Endothelial cell of umbilical vein (primary cell): ENCODE results near the gene CCSER1. TPM values are rescaled to one million over a fixed set of nuclear protein-coding genes. Genes with fewer than 3 reads are reported as not detected.

Experiments
- BruUV-seq: library from RNA; stranded (reverse); fragments of 400-500 nt; replicated peaks from 2 replicates; lab custom pipeline; 2021; lab: Mats Ljungman, UMichigan
- CTCF ChIA-PET: fragments of 300-600, 350-600 bp; sonication (Branson Sonifier 250); formaldehyde crosslinking; loops from one replicate; lab custom pipeline; 2021; ENCODE audit warnings: antibody characterized with exemption, inconsistent platforms; lab: Charles Lee
- POLR2A ChIA-PET: fragments of 300-600, 350-600 bp; sonication (Branson Sonifier 250); formaldehyde crosslinking; loops from one replicate; lab custom pipeline; 2021; ENCODE audit warnings: antibody characterized with exemption, inconsistent platforms; lab: Charles Lee
- DNase-seq: peaks from one replicate; pipeline ENCODE4 v3.0.0-alpha.2; 2011; ENCODE audit warnings: low read depth, low spot score
- FAIRE-seq: peaks from 2 replicates; lab custom pipeline; 2011; peaks lifted over from hg19 to GRCh38; lab: Jason Lieb, UNC
- H2AFZ ChIP-seq: 2 replicates; pipeline ENCODE4 v1.6.0; 2012; ENCODE audit warnings: low read depth, low read length, control low read depth, inconsistent platforms
- H3K27ac ChIP-seq: 2 replicates; pipeline ENCODE4 v1.5.1; 2011; ENCODE audit warnings: low read depth, mild to moderate bottlenecking, control low read depth, low read length, moderate library complexity; ENCODE audit not compliant: insufficient read depth
- H3K27me3 ChIP-seq, 2 experiments: 2 replicates each; pipeline versions ENCODE4 v1.6.0 to v1.6.1; 2011; ENCODE audit warnings: low read length in 2 of 2, mixed read lengths in 1 of 2; ENCODE audit not compliant: control insufficient read depth in 2 of 2, insufficient read depth in 2 of 2
- H3K36me3 ChIP-seq, 2 experiments: 2 replicates in 1 of 2; 3 replicates in 1 of 2; pipeline ENCODE4 v1.5.1; 2011; ENCODE audit warnings: low read length in 2 of 2, mild to moderate bottlenecking in 1 of 2, moderate library complexity in 1 of 2; ENCODE audit not compliant: control insufficient read depth in 2 of 2, insufficient read depth in 2 of 2; ENCODE audit errors: extremely low read depth in 1 of 2
- H3K4me1 ChIP-seq: 3 replicates; pipeline ENCODE4 v1.5.1; 2011; ENCODE audit warnings: mild to moderate bottlenecking, low read length; ENCODE audit not compliant: control insufficient read depth, insufficient read depth; ENCODE audit errors: extremely low read depth
- H3K4me2 ChIP-seq: 2 replicates; pipeline ENCODE4 v1.6.1; 2011; ENCODE audit warnings: low read length, control low read depth, mixed read lengths; ENCODE audit not compliant: insufficient read depth
- H3K4me3 ChIP-seq, 3 experiments: fragments of 200-600 bp in 1 of 3; sonication (generic), shearing (Covaris generic) in 1 of 3; replicated peaks in 1 of 3; 2 replicates each; pipeline ENCODE4 v1.5.1; 2011 to 2016; ENCODE audit warnings: control low read depth in 3 of 3, low read length in 3 of 3, mild to moderate bottlenecking in 2 of 3, inconsistent platforms in 1 of 3, low read depth in 1 of 3, moderate library complexity in 1 of 3; ENCODE audit not compliant: insufficient read depth in 1 of 3
- H3K79me2 ChIP-seq: 2 replicates; pipeline ENCODE4 v1.6.0; 2012; ENCODE audit warnings: low read length, inconsistent platforms; ENCODE audit not compliant: control insufficient read depth, insufficient read depth
- H3K9ac ChIP-seq: replicated peaks from 2 replicates; pipeline ENCODE3; 2011; ENCODE audit warnings: low read length, control low read depth; ENCODE audit not compliant: insufficient read depth; ENCODE audit errors: extremely low read depth
- H3K9me1 ChIP-seq: replicated peaks from 3 replicates; pipeline ENCODE4 v1.6.0; 2011; ENCODE audit warnings: mild to moderate bottlenecking, low read length; ENCODE audit not compliant: control insufficient read depth, insufficient read depth; ENCODE audit errors: extremely low read depth
- H3K9me3 ChIP-seq: replicated peaks from 2 replicates; pipeline ENCODE4 v1.5.1; 2012; ENCODE audit warnings: low read length, inconsistent platforms; ENCODE audit not compliant: control insufficient read depth, insufficient read depth
- H4K20me1 ChIP-seq: replicated peaks from 2 replicates; pipeline ENCODE3; 2011; ENCODE audit warnings: mild to moderate bottlenecking, low read length; ENCODE audit not compliant: control insufficient read depth, insufficient read depth; ENCODE audit errors: extremely low read depth
- EZH2 ChIP-seq: IDR thresholded peaks from 2 replicates; pipeline ENCODE4 v1.6.1; 2012; ENCODE audit warnings: borderline replicate concordance, low read depth, mild to moderate bottlenecking, moderate library complexity, low read length, inconsistent platforms; ENCODE audit not compliant: severe bottlenecking
- FOS ChIP-seq: IDR thresholded peaks from 2 replicates; pipeline ENCODE4 v1.6.1; 2011; ENCODE audit warnings: mild to moderate bottlenecking, low read length, moderate library complexity, borderline replicate concordance; ENCODE audit not compliant: insufficient read depth
- GATA2 ChIP-seq: IDR thresholded peaks from 2 replicates; pipeline ENCODE4 v1.7.0; 2011; ENCODE audit warnings: low read depth, mild to moderate bottlenecking, moderate library complexity, mixed read lengths, low read length; ENCODE audit not compliant: insufficient read length, insufficient read depth
- JUN ChIP-seq: IDR thresholded peaks from 2 replicates; pipeline ENCODE4 v1.6.1; 2011; ENCODE audit warnings: borderline replicate concordance, low read depth; ENCODE audit not compliant: insufficient read length, insufficient read depth
- MYC ChIP-seq: IDR thresholded peaks from one replicate; pipeline ENCODE4 v1.6.1; 2011; ENCODE audit warnings: mild to moderate bottlenecking, low read depth, low read length
- POLR2A ChIP-seq: IDR thresholded peaks from 2 replicates; pipeline ENCODE4 v1.6.1; 2012; ENCODE audit warnings: low read depth, mild to moderate bottlenecking, control low read depth, low read length
- POLR2AphosphoS5 ChIP-seq: IDR thresholded peaks from 2 replicates; pipeline ENCODE4 v1.6.1; 2012; ENCODE audit warnings: low read depth, mild to moderate bottlenecking, control low read depth, low read length, moderate library complexity; ENCODE audit not compliant: insufficient read depth
- dilution Hi-C: fragments of 300-500 bp; cut with MboI; formaldehyde crosslinking; loops from one replicate; pipeline ENCODE4 v1.15.0; 2019; ENCODE audit warnings: low sequenced_read_pairs; ENCODE audit not compliant: extremely low pct_ligation_motif_present
- intact Hi-C: fragments of 100-400 bp; cut with micrococcal nuclease; formaldehyde crosslinking; loops from one replicate; pipeline ENCODE4 v1.10.0; 2022
- polyA plus RNA-seq, 4 experiments: library from polyadenylated mRNA; depleted of rRNA in 3 of 4; stranded (reverse) in 3 of 4; unstranded in 1 of 4; fragments of >200 nt; gene quantifications; 2 replicates each; pipeline versions ENCODE4 v1.2.1 to v1.2.3, GENCODE V29; 2011 to 2012; ENCODE audit warnings: missing spikeins in 1 of 4
- total RNA-seq: library from RNA; stranded (reverse); gene quantifications from 2 replicates; pipeline ENCODE4 v1.2.3, GENCODE V29; 2021
- TF ChIP-seq, protein P1 (sequence below), 2 donors: IDR thresholded peaks; 1 replicate in 1 of 2; 2 replicates in 1 of 2; pipeline ENCODE4 v1.5.1; 2011; ENCODE audit warnings: low read length in 2 of 2, mild to moderate bottlenecking in 2 of 2, moderate library complexity in 2 of 2, control low read depth in 1 of 2, inconsistent platforms in 1 of 2, low read depth in 1 of 2; ENCODE audit not compliant: insufficient read depth in 1 of 2; ENCODE audit errors: extremely low read depth in 1 of 2
- TF ChIP-seq, protein P2 (sequence below): IDR thresholded peaks from 2 replicates; pipeline ENCODE4 v1.6.1; 2011; ENCODE audit not compliant: insufficient read depth, insufficient read length

CCSER1 gene
- total and polyA plus RNA-seq, 2 donors (not counting 3 experiments of a cell fraction or from before 2014, with no cell fraction given): 0.11 to 1.8 TPM

DNA sequence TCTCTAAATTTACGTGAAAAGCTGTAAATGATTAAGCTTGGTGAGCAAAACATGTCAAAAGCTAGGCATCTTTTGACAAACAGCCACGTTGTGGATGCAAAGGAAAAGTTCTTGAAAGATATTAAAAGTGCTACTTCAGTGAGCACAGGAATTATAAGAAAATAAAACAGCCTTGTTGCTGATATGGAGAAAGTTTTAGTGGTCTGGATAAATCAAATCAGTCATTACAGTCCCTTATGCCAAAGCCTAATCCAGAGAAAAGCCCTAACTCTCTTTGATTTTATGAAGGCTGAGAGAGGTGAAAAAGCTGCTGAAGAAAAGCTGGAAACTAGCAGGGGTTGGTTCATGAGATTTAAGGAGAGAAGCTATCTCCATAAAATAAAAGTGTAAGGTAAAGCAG, 487.2 kb downstream of the CCSER1 start:
- no peaks in the 10 kb centered on the region for H3K4me1 ChIP-seq
- DNase-seq: no peak
- H4K20me1 ChIP-seq: no peaks in the 10 kb centered on the region
- POLR2A ChIA-PET: no interaction called here
- H3K27ac ChIP-seq: no peak overlapping the region
- H3K36me3 ChIP-seq: no peaks in the 10 kb centered on the region
- intact Hi-C loops (no loop called here), dilution Hi-C loops (no loop called here)
- H3K9ac ChIP-seq: no peak overlapping the region
- no peak overlapping the region for H3K4me2 ChIP-seq
- no peak overlapping the region for H3K4me3 ChIP-seq
- H2AFZ ChIP-seq: no peak overlapping the region
- FAIRE-seq: no peak
- no peaks in the 10 kb centered on the region for H3K79me2 ChIP-seq
- no TSS peak for BruUV-seq
- TF ChIP-seq MYC (no peak), POLR2A (no peak), JUN (no peak), EZH2 (no peak), GATA2 (no peak), POLR2AphosphoS5 (no peak), FOS (no peak)
- TF ChIP-seq, protein P1, sequence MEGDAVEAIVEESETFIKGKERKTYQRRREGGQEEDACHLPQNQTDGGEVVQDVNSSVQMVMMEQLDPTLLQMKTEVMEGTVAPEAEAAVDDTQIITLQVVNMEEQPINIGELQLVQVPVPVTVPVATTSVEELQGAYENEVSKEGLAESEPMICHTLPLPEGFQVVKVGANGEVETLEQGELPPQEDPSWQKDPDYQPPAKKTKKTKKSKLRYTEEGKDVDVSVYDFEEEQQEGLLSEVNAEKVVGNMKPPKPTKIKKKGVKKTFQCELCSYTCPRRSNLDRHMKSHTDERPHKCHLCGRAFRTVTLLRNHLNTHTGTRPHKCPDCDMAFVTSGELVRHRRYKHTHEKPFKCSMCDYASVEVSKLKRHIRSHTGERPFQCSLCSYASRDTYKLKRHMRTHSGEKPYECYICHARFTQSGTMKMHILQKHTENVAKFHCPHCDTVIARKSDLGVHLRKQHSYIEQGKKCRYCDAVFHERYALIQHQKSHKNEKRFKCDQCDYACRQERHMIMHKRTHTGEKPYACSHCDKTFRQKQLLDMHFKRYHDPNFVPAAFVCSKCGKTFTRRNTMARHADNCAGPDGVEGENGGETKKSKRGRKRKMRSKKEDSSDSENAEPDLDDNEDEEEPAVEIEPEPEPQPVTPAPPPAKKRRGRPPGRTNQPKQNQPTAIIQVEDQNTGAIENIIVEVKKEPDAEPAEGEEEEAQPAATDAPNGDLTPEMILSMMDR (IDR thresholded peaks at IDR 0.05; ENCODE audit: extremely low read depth in 1 of 2, insufficient read depth in 1 of 2, low read depth in 1 of 2, low read length in 2 of 2): no peak
- TF ChIP-seq, protein P2, sequence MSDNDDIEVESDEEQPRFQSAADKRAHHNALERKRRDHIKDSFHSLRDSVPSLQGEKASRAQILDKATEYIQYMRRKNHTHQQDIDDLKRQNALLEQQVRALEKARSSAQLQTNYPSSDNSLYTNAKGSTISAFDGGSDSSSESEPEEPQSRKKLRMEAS: no peak
- CTCF ChIA-PET: no interaction called here
- H3K9me3 ChIP-seq: no peaks in the 10 kb centered on the region
- no peaks in the 10 kb centered on the region for H3K27me3 ChIP-seq
- no peaks in the 10 kb centered on the region for H3K9me1 ChIP-seq
